ENCODE results near the gene ZFAND3.

GRCh38 chr6:38107073-38107472 is 287.5 kb downstream of the ZFAND3 start:
- TF ChIP-seq POLR2A (IDR thresholded peaks at IDR 0.05) (no peak), POLR2AphosphoS5 (IDR thresholded peaks at IDR 0.05; ENCODE audit: insufficient read depth in 1 of 2, low read depth in 1 of 2) (no peak)
